ENCODE results near the gene SETD9.

- no peak for TF ChIP-seq REST (IDR thresholded peaks at IDR 0.05; ENCODE audit: insufficient replicate concordance, low read depth)
- TF ChIP-seq CTCF (IDR thresholded peaks at IDR 0.05; ENCODE audit: insufficient read depth, low read length) = no peak
- no peak for TF ChIP-seq POLR2AphosphoS5 (IDR thresholded peaks at IDR 0.05; ENCODE audit: low read depth)
- no peak for TF ChIP-seq GABPA (IDR thresholded peaks at IDR 0.05; ENCODE audit: low read depth)
Measured at GRCh38 chr5:56876327-56876726, 33.1 kb upstream of the SETD9 start.
